ENCODE results near the gene TNFRSF9. TPM values are rescaled to one million over a fixed set of nuclear protein-coding genes. Genes with fewer than 3 reads are reported as not detected.

The TNFRSF9 gene
- total and polyA plus RNA-seq, 2 of the 8 experiments (the other 6 are each of a cell fraction or from before 2014, with no cell fraction given), result not detected

- Histone ChIP-seq H2AK5ac (ENCODE audit: low read depth, low read length) (no peak overlapping the region), H3K36me3 (ENCODE audit: control insufficient read depth in 2 of 4, insufficient read depth in 4 of 4, low read length in 3 of 4) (peaks cover 19 to 65% (median 41%) of the 10 kb centered on the region in 4 experiments), H3K79me1 (ENCODE audit: low read depth, low read length) (peaks cover 8% of the 10 kb centered on the region; the same call in 1 of the 2 replicates), H4K8ac (ENCODE audit: extremely low read depth, insufficient read depth, low read length) (no peak overlapping the region; the same call in 1 of the 2 replicates), H3K56ac (replicated peaks; ENCODE audit: insufficient read length, low read depth, low read length) (no peak overlapping the region), H3K18ac (ENCODE audit: extremely low read depth, low read length) (no peak overlapping the region; the same call in 1 of the 2 replicates), H3K79me2 (ENCODE audit: control insufficient read depth in 1 of 2, insufficient read depth in 2 of 2, low read length in 2 of 2) (no peaks in the 10 kb centered on the region), H3K4me2 (ENCODE audit: insufficient read depth in 1 of 2, low read depth in 2 of 2, low read length in 2 of 2) (no peak overlapping the region), H4K5ac (ENCODE audit: insufficient read length, low read depth, low read length) (no peak overlapping the region), H3K9me3 (ENCODE audit: insufficient read depth in 2 of 2, low read depth in 1 of 2, low read length in 1 of 2) (no peaks in the 10 kb centered on the region), H2AFZ (ENCODE audit: low read length) (no peak overlapping the region), H3K14ac (ENCODE audit: insufficient read length) (no peak overlapping the region), H3K9ac (replicated peaks in 1 of 4; ENCODE audit: extremely low read depth in 1 of 4, low read depth in 3 of 4, low read length in 3 of 4) (no peak overlapping the region), H4K20me1 (replicated peaks in 1 of 2; ENCODE audit: control insufficient read depth in 1 of 2, insufficient read depth in 2 of 2, low read length in 2 of 2) (no peaks in the 10 kb centered on the region), H3K4me1 (replicated peaks in 1 of 4; ENCODE audit: control insufficient read depth in 3 of 4, insufficient read depth in 4 of 4, low read length in 3 of 4) (peaks cover 0 to 3% (median 1%) of the 10 kb centered on the region in 4 experiments; a peak in 1 of 7 replicates), H3K27me3 (replicated peaks in 1 of 4; ENCODE audit: control insufficient read depth in 3 of 4, extremely low read depth in 1 of 4, insufficient read depth in 3 of 4, low read length in 3 of 4) (no peaks in the 10 kb centered on the region), H3K23me2 (ENCODE audit: low read depth, low read length) (no peaks in the 10 kb centered on the region), H3K4ac (replicated peaks; ENCODE audit: insufficient read length, low read depth, low read length) (no peak overlapping the region), H2BK15ac (ENCODE audit: low read length) (no peak overlapping the region), H3K23ac (ENCODE audit: insufficient read length) (no peak overlapping the region), H2BK20ac (ENCODE audit: low read length) (no peak overlapping the region), H3K4me3 (ENCODE audit: extremely low read depth in 1 of 4, insufficient read depth in 2 of 4, low read depth in 3 of 4, low read length in 4 of 4) (no peak overlapping the region), H3K27ac (ENCODE audit: low read depth, low read length) (no peak overlapping the region), H2BK5ac (ENCODE audit: low read depth, low read length) (no peak overlapping the region), H4K91ac (replicated peaks; ENCODE audit: insufficient read length, low read length) (no peak overlapping the region), H2BK120ac (replicated peaks; ENCODE audit: low read depth, low read length) (no peak overlapping the region), H2BK12ac (ENCODE audit: low read depth, low read length) (no peak overlapping the region; the same call in 1 of the 2 replicates)
- DNase-seq (ENCODE audit: low read depth in 1 of 2, low spot score in 2 of 2) (no peak), FAIRE-seq (no peak)
- WGBS, 2 experiments (ENCODE audit: extremely low coverage in 1 of 2, insufficient coverage in 1 of 2, insufficient read length in 1 of 2, insufficient replicate concordance in 2 of 2, low coverage in 1 of 2, low lambda C conversion rate in 2 of 2, missing lambda C conversion rate in 1 of 2), result 95% methylated on average over 15 of the region's 15 CpGs; no CpG with 5 or more reads in 1 of the 2 experiments
- TF ChIP-seq SP2 (IDR thresholded peaks at IDR 0.05; ENCODE audit: low read length), result no peak
- no peak for TF ChIP-seq ATF3 (IDR thresholded peaks at IDR 0.05; ENCODE audit: insufficient read depth, low read depth, low read length)
- TF ChIP-seq NANOG (IDR thresholded peaks at IDR 0.05; ENCODE audit: insufficient read depth, low read depth, low read length, poor library complexity, severe bottlenecking), result no peak
- no peak for TF ChIP-seq POLR2A (IDR thresholded peaks at IDR 0.05; ENCODE audit: control extremely low read depth in 1 of 2, low read depth in 2 of 2, low read length in 2 of 2)
- TF ChIP-seq EZH2 (IDR thresholded peaks at IDR 0.05; ENCODE audit: low read depth, low read length, severe bottlenecking), result no peak
- ChIA-PET CTCF (ENCODE audit: partially characterized antibody) (interaction anchor here (0.6 to 16.4 kb wide), 25 partner anchors 8 to 367 kb away, joined by 3 to 249 read pairs (median 5); no protein-coding TSS in a partner anchor), POLR2A (ENCODE audit: partially characterized antibody) (interaction anchor here (0.6 to 1.9 kb wide), 6 partner anchors 8 to 874 kb away, joined by 3 to 5 read pairs (median 4); no protein-coding TSS in a partner anchor)
Observed at GRCh38 chr1:7983086-7983778, 42.6 kb upstream of the TNFRSF9 start.

Data from H1 (cell line).